Ishikawa (cell line): ENCODE measurements around the gene EGFL7.

Source experiments
- CEBPB ChIP-seq: IDR thresholded peaks from 2 replicates; pipeline ENCODE4 v1.6.1; 2012
- CREB1 ChIP-seq: IDR thresholded peaks from 2 replicates; pipeline ENCODE4 v1.6.1; 2012; ENCODE audit warnings: low read depth
- EGR1 ChIP-seq: IDR thresholded peaks from 2 replicates; pipeline ENCODE4 v1.6.1; 2012
- EP300 ChIP-seq: IDR thresholded peaks from 2 replicates; pipeline ENCODE4 v1.6.1; 2012; ENCODE audit warnings: borderline replicate concordance
- FOXM1 ChIP-seq: IDR thresholded peaks from 2 replicates; pipeline ENCODE4 v1.6.1; 2012; ENCODE audit warnings: low read depth, borderline replicate concordance
- MAX ChIP-seq: IDR thresholded peaks from 2 replicates; pipeline ENCODE4 v1.6.1; 2012
- NFIC ChIP-seq: IDR thresholded peaks from 2 replicates; pipeline ENCODE4 v1.6.1; 2012
- RAD21 ChIP-seq: IDR thresholded peaks from 2 replicates; pipeline ENCODE4 v1.6.1; 2012; ENCODE audit warnings: low read depth
- REST ChIP-seq: IDR thresholded peaks from 2 replicates; pipeline ENCODE4 v1.6.1; 2012; ENCODE audit warnings: low read depth, mild to moderate bottlenecking
- TAF1 ChIP-seq: IDR thresholded peaks from 2 replicates; pipeline ENCODE4 v1.6.1; 2012; ENCODE audit warnings: low read depth, mild to moderate bottlenecking
- TCF12 ChIP-seq: IDR thresholded peaks from 2 replicates; pipeline ENCODE4 v1.6.1; 2012; ENCODE audit warnings: low read depth
- TEAD4 ChIP-seq: IDR thresholded peaks from 2 replicates; pipeline ENCODE4 v1.6.1; 2012
- USF1 ChIP-seq: IDR thresholded peaks from 2 replicates; pipeline ENCODE4 v1.6.1; 2012
- YY1 ChIP-seq: IDR thresholded peaks from 2 replicates; pipeline ENCODE4 v1.6.1; 2012; ENCODE audit warnings: low read depth
- ZBTB7A ChIP-seq: IDR thresholded peaks from 2 replicates; pipeline ENCODE4 v1.6.1; 2012; ENCODE audit warnings: low read depth

The EGFL7 gene

GRCh38 chr9:136640171-136641111 is 22.3 kb upstream of the EGFL7 start:
- no peak for TF ChIP-seq TCF12
- TF ChIP-seq ZBTB7A, result no peak
- TF ChIP-seq TAF1, result no peak
- no peak for TF ChIP-seq USF1
- no peak for TF ChIP-seq MAX

- TF ChIP-seq NFIC (no peak), ZBTB7A (no peak), RAD21 (no peak), FOXM1 (no peak), MAX (no peak), TCF12 (no peak), CEBPB (no peak), REST (no peak), YY1 (no peak), USF1 (no peak), CREB1 (no peak), EGR1 (no peak)
Measured at GRCh38 chr9:136642439-136642921, 20.2 kb upstream of the EGFL7 start.

GRCh38 chr9:136643596-136644342 is 18.9 kb upstream of the EGFL7 start:
- no peak for TF ChIP-seq TAF1
- no peak for TF ChIP-seq REST
- TF ChIP-seq RAD21, result no peak
- TF ChIP-seq TEAD4, result no peak
- TF ChIP-seq YY1, result no peak
- no peak for TF ChIP-seq CREB1
- TF ChIP-seq CEBPB, result no peak
- no peak for TF ChIP-seq FOXM1
- TF ChIP-seq TCF12, result no peak
- TF ChIP-seq ZBTB7A, result no peak
- no peak for TF ChIP-seq MAX
- no peak for TF ChIP-seq USF1
- TF ChIP-seq EP300, result no peak
- TF ChIP-seq NFIC, result no peak
- no peak for TF ChIP-seq EGR1

- TF ChIP-seq REST (no peak), CEBPB (no peak), CREB1 (no peak), NFIC (peak; percentile 56), USF1 (peak; percentile 88), TCF12 (no peak), FOXM1 (no peak), YY1 (no peak), EP300 (no peak), MAX (peak; percentile 91), TEAD4 (no peak)
Measured at GRCh38 chr9:136644343-136644592, 18.4 kb upstream of the EGFL7 start.
